GM18907 (cell line): ENCODE measurements around the gene GPR6.

Experiments
- ATAC-seq: cut with Tn5 transposase; IDR thresholded peaks from one replicate; pipeline ENCODE4 v1.9.1; 2021; ENCODE audit warnings: mild to moderate bottlenecking, moderate library complexity; ENCODE audit not compliant: unreplicated experiment

The GPR6 gene

GRCh38 chr6:109998159-109998785 lies 20.2 kb downstream of the GPR6 start:
- ATAC-seq: no peak

GRCh38 chr6:109999740-110000139 lies 21.6 kb downstream of the GPR6 start:
- no peak for ATAC-seq

GRCh38 chr6:110002676-110003075 lies 24.6 kb downstream of the GPR6 start:
- no peak for ATAC-seq

GRCh38 chr6:110013386-110013785 lies 35.3 kb downstream of the GPR6 start:
- ATAC-seq: no peak

GRCh38 chr6:110015206-110015605 lies 37.1 kb downstream of the GPR6 start:
- ATAC-seq: no peak

- ATAC-seq: no peak
These were observed 39.2 kb downstream of the GPR6 start for GRCh38 chr6:110017306-110017705.

- ATAC-seq: no peak
These were observed 39.8 kb downstream of the GPR6 start for GRCh38 chr6:110017946-110018345.

- ATAC-seq: no peak
These were observed 40.4 kb downstream of the GPR6 start for GRCh38 chr6:110018486-110018885.

GRCh38 chr6:110020888-110021287 lies 42.8 kb downstream of the GPR6 start:
- no peak for ATAC-seq

- ATAC-seq: no peak
These were observed 51.0 kb downstream of the GPR6 start for GRCh38 chr6:110029144-110029543.
